PC-3 (cell line): Measurements from ENCODE around the gene EPB41L4A. TPM values are rescaled to one million over a fixed set of nuclear protein-coding genes. Genes with fewer than 3 reads are reported as not detected.

Experiments used
- ATAC-seq: fragments of 200-7000 bp; cut with Tn5 transposase; 2 replicates; pipeline ENCODE4 v1.9.1; 2020; ENCODE audit warnings: mild to moderate bottlenecking, moderate library complexity
- BruUV-seq: library from RNA; stranded (reverse); fragments of 400-500 nt; replicated peaks from 2 replicates; lab custom pipeline; 2021; lab: Mats Ljungman, UMichigan
- CTCF ChIA-PET: fragments of 300-600 bp; sonication (Branson Sonifier 250); formaldehyde crosslinking; loops from one replicate; lab custom pipeline; 2022; ENCODE audit warnings: antibody characterized with exemption; lab: Charles Lee
- POLR2A ChIA-PET: fragments of 300-600 bp; sonication (Branson Sonifier 250); formaldehyde crosslinking; loops from one replicate; lab custom pipeline; 2022; ENCODE audit warnings: antibody characterized with exemption; ENCODE audit not compliant: unreplicated experiment; lab: Charles Lee
- DNase-seq: peaks from one replicate; pipeline ENCODE4 v3.0.0-alpha.2; 2015
- H2AFZ ChIP-seq: fragments of 300-600 bp; sonication (generic); 2 replicates; pipeline ENCODE4 v1.6.0; 2016; ENCODE audit warnings: antibody characterized with exemption, low read length
- H3F3A ChIP-seq: fragments of 300-600 bp; sonication (generic); one replicate; pipeline ENCODE4 v1.6.0; 2017; ENCODE audit warnings: antibody characterized with exemption, low read length, control low read depth, mild to moderate bottlenecking; ENCODE audit not compliant: unreplicated experiment
- H3K27ac ChIP-seq: fragments of 300-600 bp; sonication (generic); 2 replicates; pipeline ENCODE4 v1.5.1; 2016; ENCODE audit warnings: mild to moderate bottlenecking, low read length
- H3K27me3 ChIP-seq: fragments of 300-600 bp; sonication (generic); 2 replicates; pipeline ENCODE4 v1.6.1; 2016; ENCODE audit warnings: low read length, mixed read lengths
- H3K36me3 ChIP-seq: fragments of 300-600 bp; sonication (generic); 2 replicates; pipeline ENCODE4 v1.6.1; 2016; ENCODE audit warnings: low read depth, mixed run types, low read length, mixed read lengths
- H3K4me1 ChIP-seq: fragments of 300-600 bp; sonication (generic); 2 replicates; pipeline ENCODE4 v1.5.1; 2016; ENCODE audit warnings: low read length; ENCODE audit not compliant: insufficient read depth
- H3K4me2 ChIP-seq: fragments of 300-600 bp; sonication (generic); 2 replicates; pipeline ENCODE4 v1.6.0; 2016; ENCODE audit warnings: low read length
- H3K4me3 ChIP-seq: fragments of 300-600 bp; sonication (generic); 2 replicates; pipeline ENCODE4 v1.5.1; 2016; ENCODE audit warnings: mild to moderate bottlenecking, low read length, mixed read lengths
- H3K79me2 ChIP-seq: fragments of 300-600 bp; sonication (generic); 2 replicates; pipeline ENCODE4 v1.6.1; 2017; ENCODE audit warnings: low read length, mixed read lengths
- H3K9ac ChIP-seq: fragments of 300-600 bp; sonication (generic); 2 replicates; pipeline ENCODE4 v1.6.0; 2016; ENCODE audit warnings: mild to moderate bottlenecking, low read length
- H3K9me2 ChIP-seq: fragments of 300-600 bp; sonication (generic); replicated peaks from 2 replicates; pipeline ENCODE4 v1.6.1; 2016; ENCODE audit warnings: mixed run types, low read length, mixed read lengths
- H3K9me3 ChIP-seq: fragments of 300-600 bp; sonication (generic); 2 replicates; pipeline ENCODE4 v1.6.1; 2016; ENCODE audit warnings: low read length, mixed read lengths
- H4K20me1 ChIP-seq: fragments of 300-600 bp; sonication (generic); 2 replicates; pipeline ENCODE4 v1.6.1; 2016; ENCODE audit warnings: low read length, mixed read lengths
- EZH2 ChIP-seq: fragments of 300-600 bp; sonication (generic); IDR thresholded peaks from one replicate; pipeline ENCODE4 v1.6.1; 2017; ENCODE audit warnings: antibody characterized with exemption, mild to moderate bottlenecking, low read length; ENCODE audit not compliant: unreplicated experiment
- EZH2phosphoT487 ChIP-seq: fragments of 300-600 bp; sonication (generic); IDR thresholded peaks from 2 replicates; pipeline ENCODE4 v1.6.1; 2018; ENCODE audit warnings: mild to moderate bottlenecking, antibody characterized with exemption, low read length, borderline replicate concordance
- intact Hi-C: fragments of 100-400 bp; cut with micrococcal nuclease; formaldehyde crosslinking; loops from 2 replicates; pipeline ENCODE4 v1.9.0; 2023
- total RNA-seq: library from RNA; depleted of rRNA; stranded (reverse); fragments of >200 nt; gene quantifications from 2 replicates; pipeline ENCODE4 v1.2.3, GENCODE V29; 2014
- TF ChIP-seq, protein P1 (sequence below): fragments of 300-600 bp; sonication (generic); conservative IDR thresholded peaks from 2 replicates; pipeline ENCODE4 v1.5.1; 2017; ENCODE audit warnings: antibody characterized with exemption, low read depth, mild to moderate bottlenecking, low read length

The EPB41L4A gene
- total RNA-seq, 1 experiment from 2014 or later = not detected

DNA sequence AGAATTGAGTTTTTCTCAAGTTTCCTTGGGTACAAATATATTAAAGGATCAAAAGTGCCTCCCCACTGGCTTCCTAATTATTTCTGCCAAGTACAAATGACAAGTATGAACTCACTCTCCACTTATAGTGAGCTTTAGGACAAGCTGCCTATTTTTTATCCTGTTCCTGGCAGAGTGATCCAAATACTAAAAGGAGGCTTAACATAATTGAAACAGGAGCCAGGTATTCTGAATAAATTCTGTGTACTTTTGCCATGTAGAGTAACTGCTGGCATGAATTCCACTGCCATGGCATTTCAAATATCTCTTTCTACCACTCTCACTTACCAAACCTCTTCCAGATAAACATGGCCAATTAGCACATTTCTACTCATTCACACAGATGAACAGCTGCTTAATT lies 171.1 kb downstream of the EPB41L4A start:
- no peak for TF ChIP-seq EZH2
- TF ChIP-seq, protein P1, sequence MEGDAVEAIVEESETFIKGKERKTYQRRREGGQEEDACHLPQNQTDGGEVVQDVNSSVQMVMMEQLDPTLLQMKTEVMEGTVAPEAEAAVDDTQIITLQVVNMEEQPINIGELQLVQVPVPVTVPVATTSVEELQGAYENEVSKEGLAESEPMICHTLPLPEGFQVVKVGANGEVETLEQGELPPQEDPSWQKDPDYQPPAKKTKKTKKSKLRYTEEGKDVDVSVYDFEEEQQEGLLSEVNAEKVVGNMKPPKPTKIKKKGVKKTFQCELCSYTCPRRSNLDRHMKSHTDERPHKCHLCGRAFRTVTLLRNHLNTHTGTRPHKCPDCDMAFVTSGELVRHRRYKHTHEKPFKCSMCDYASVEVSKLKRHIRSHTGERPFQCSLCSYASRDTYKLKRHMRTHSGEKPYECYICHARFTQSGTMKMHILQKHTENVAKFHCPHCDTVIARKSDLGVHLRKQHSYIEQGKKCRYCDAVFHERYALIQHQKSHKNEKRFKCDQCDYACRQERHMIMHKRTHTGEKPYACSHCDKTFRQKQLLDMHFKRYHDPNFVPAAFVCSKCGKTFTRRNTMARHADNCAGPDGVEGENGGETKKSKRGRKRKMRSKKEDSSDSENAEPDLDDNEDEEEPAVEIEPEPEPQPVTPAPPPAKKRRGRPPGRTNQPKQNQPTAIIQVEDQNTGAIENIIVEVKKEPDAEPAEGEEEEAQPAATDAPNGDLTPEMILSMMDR = no peak
- TF ChIP-seq EZH2phosphoT487 = no peak
- no TSS peak for BruUV-seq
- no peaks in the 10 kb centered on the region for H3K9me2 ChIP-seq

DNA sequence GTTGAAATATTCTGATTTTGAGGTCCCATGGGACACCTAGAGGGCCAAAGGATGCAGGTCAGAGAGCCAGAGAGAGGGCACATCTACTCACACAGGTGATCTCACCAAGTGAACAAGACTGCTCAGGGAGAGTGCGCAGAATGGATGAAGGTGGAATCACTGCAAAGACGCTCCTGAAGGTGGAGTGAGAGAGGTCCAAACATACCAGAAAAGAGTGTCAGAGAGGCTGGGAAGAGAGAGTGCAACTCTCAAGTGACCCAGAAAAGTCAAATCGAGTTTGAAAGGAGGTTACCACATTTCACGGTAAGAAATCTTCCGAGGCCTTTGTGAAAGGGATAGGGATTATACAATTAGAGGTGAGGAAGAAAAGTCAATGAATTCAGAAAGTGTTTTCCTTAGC lies 173.4 kb downstream of the EPB41L4A start:
- ATAC-seq (peak; percentile 15; the same call in 1 of the 2 replicates), DNase-seq (no peak)
- Histone ChIP-seq H3K36me3 (no peaks in the 10 kb centered on the region), H3K27me3 (peaks cover 86% of the 10 kb centered on the region), H3F3A (no peaks in the 10 kb centered on the region), H4K20me1 (no peaks in the 10 kb centered on the region), H3K4me2 (no peak overlapping the region), H3K4me3 (no peak overlapping the region), H3K4me1 (no peaks in the 10 kb centered on the region), H3K9ac (no peak overlapping the region), H2AFZ (no peak overlapping the region), H3K9me3 (no peaks in the 10 kb centered on the region), H3K9me2 (no peaks in the 10 kb centered on the region), H3K79me2 (no peaks in the 10 kb centered on the region), H3K27ac (no peak overlapping the region)
- no peak for TF ChIP-seq EZH2
- TF ChIP-seq EZH2phosphoT487 = no peak
- TF ChIP-seq, protein P1 = no peak
- BruUV-seq = no TSS peak
- intact Hi-C loops = no loop called here
- ChIA-PET CTCF (no interaction called here), POLR2A (no interaction called here)

More for the DNA sequence above, 171.1 kb downstream of the EPB41L4A start:
- H3K9ac ChIP-seq = no peak overlapping the region
- peaks cover 82% of the 10 kb centered on the region for H3K27me3 ChIP-seq
- H3K79me2 ChIP-seq = no peaks in the 10 kb centered on the region
- CTCF ChIA-PET = no interaction called here
- H2AFZ ChIP-seq = no peak overlapping the region
- no peak overlapping the region for H3K4me2 ChIP-seq
- no peaks in the 10 kb centered on the region for H3F3A ChIP-seq
- DNase-seq = no peak
- ATAC-seq = no peak
- no peak overlapping the region for H3K4me3 ChIP-seq
- no peaks in the 10 kb centered on the region for H3K9me3 ChIP-seq
- no peaks in the 10 kb centered on the region for H3K36me3 ChIP-seq
- intact Hi-C loops = no loop called here
- H3K27ac ChIP-seq = no peak overlapping the region
- POLR2A ChIA-PET = no interaction called here
- H4K20me1 ChIP-seq = no peaks in the 10 kb centered on the region
- no peaks in the 10 kb centered on the region for H3K4me1 ChIP-seq

DNA sequence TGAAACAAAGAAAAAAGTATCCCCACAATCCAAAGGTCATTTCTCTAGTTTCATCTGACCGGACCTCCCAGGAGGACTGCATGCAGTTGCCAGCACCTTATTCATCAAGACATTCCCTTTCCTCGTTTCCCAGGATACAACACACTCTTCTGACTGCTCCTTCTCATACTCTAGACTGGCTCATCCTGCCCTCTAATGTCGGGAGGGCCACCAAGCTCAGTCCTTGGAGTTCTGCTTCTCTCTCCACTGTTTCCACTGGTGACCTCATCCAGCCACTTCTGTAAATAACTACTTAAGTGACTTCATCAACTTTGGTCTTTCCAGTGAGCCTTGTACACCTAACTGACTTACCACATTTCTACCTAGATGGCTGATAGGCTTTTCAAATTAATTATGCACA lies 179.1 kb downstream of the EPB41L4A start:
- Histone ChIP-seq H3K36me3 (no peaks in the 10 kb centered on the region), H4K20me1 (no peaks in the 10 kb centered on the region), H3K9ac (no peak overlapping the region), H3K4me2 (no peak overlapping the region), H3K4me1 (no peaks in the 10 kb centered on the region), H3K79me2 (no peaks in the 10 kb centered on the region), H3F3A (no peaks in the 10 kb centered on the region), H3K9me2 (no peaks in the 10 kb centered on the region), H3K27me3 (peaks cover 82% of the 10 kb centered on the region), H3K27ac (no peak overlapping the region), H3K4me3 (no peak overlapping the region), H2AFZ (no peak overlapping the region), H3K9me3 (no peaks in the 10 kb centered on the region)
- peak; percentile 64 for ATAC-seq
- POLR2A ChIA-PET = no interaction called here
- intact Hi-C loops = no loop called here
- no TSS peak for BruUV-seq
- CTCF ChIA-PET = no interaction called here
- TF ChIP-seq EZH2 (no peak), EZH2phosphoT487 (no peak)
- TF ChIP-seq, protein P1 = no peak
- peak; percentile 21 for DNase-seq
